H1 (cell line): Measurements from ENCODE around the gene UPF1. TPM values are rescaled to one million over a fixed set of nuclear protein-coding genes. Genes with fewer than 3 reads are reported as not detected.

Source experiments
- NANOG ChIP-seq: IDR thresholded peaks from 2 replicates; pipeline ENCODE4 v1.6.1; 2011; ENCODE audit warnings: low read length, low read depth, mild to moderate bottlenecking, inconsistent platforms; ENCODE audit not compliant: insufficient read depth, poor library complexity, severe bottlenecking
- RAD21 ChIP-seq, 2 experiments: IDR thresholded peaks in 1 of 2; conservative IDR thresholded peaks in 1 of 2; 2 replicates each; pipeline ENCODE4 v1.6.1; 2011; ENCODE audit warnings: low read depth in 2 of 2, low read length in 2 of 2, improper control_type of control experiment in 1 of 2, inconsistent platforms in 1 of 2, mild to moderate bottlenecking in 1 of 2, moderate library complexity in 1 of 2
- polyA plus RNA-seq, 7 experiments: library from polyadenylated mRNA; depleted of rRNA in 3 of 7; stranded (reverse) in 5 of 7; unstranded in 2 of 7; fragments of >200 nt in 5 of 7; fragments of 200-250 nt in 2 of 7; gene quantifications; 1 replicate in 5 of 7; 2 replicates in 1 of 7; 4 replicates in 1 of 7; pipeline versions ENCODE4 v1.2.1 to v1.2.3, GENCODE V29; 2011 to 2013; ENCODE audit warnings: missing spikeins in 2 of 7, mixed read lengths in 2 of 7
- total RNA-seq: library from RNA; stranded (reverse); fragmentation: NEBNext Ultra II Directional; extraction: Animal tissue kit (Norgen Biotek cat#: 25700); gene quantifications from 2 replicates; pipeline ENCODE4 v1.2.1, GENCODE V29; 2021

Gene UPF1
- total and polyA plus RNA-seq, 2 of the 8 experiments (the other 6 are each of a cell fraction or from before 2014, with no cell fraction given): 46.4 to 62.0 TPM

DNA sequence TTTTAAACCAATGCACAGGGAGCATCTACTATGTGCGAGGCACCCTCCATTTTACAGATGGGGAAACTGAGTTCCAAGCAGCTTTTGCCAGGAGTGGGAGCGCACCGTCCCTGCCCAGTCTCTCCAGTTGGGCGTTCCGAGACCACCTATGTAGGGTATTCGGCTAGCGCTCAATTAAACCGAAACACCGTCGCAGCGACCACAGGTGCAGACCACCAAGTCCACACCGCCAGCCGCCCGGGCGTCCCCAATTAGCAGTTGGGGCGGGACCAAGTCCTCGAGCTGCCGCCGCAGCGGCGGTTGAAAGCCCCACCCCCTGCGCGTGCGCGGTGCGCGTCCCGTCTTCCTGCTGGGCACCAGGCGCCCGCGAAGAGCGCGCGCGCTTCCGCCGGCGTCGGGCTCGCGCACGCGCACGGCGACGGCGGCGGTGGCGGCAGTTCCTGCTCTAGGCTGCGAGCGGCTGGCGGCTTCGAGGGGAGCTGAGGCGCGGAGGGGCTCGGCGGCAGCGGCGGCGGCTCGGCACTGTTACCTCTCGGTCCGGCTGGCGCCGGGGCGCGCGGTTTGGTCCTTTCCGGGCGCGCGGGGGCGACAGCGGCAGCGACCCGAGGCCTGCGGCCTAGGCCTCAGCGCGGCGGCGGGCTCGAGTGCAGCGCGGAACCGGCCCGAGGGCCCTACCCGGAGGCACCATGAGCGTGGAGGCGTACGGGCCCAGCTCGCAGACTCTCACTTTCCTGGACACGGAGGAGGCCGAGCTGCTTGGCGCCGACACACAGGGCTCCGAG, at the start of gene UPF1 (continued):
- TF ChIP-seq RAD21 (IDR thresholded peaks at IDR 0.05 in 1 of 2, conservative IDR thresholded peaks at IDR 0.05 in 1 of 2; ENCODE audit: low read depth in 2 of 2, low read length in 2 of 2): 0 out of 4 replicates have a peak, but pooled peaks of 1 of the 2 experiments have one; percentile 3
- no peak for TF ChIP-seq NANOG
